ENCODE results near the gene PTGFR. TPM values are rescaled to one million over a fixed set of nuclear protein-coding genes. Genes with fewer than 3 reads are reported as not detected.

The PTGFR gene, protein sequence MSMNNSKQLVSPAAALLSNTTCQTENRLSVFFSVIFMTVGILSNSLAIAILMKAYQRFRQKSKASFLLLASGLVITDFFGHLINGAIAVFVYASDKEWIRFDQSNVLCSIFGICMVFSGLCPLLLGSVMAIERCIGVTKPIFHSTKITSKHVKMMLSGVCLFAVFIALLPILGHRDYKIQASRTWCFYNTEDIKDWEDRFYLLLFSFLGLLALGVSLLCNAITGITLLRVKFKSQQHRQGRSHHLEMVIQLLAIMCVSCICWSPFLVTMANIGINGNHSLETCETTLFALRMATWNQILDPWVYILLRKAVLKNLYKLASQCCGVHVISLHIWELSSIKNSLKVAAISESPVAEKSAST
- total RNA-seq: 1 to 10 TPM; 2.2 to 5.9 (median 3.2) TPM

- H3K4me3 ChIP-seq: peak within 1 kb of the TSS; percentile 56
- peaks cover 8% of the 10 kb centered on the region for H3K4me1 ChIP-seq
- 2% methylated on average over 32 of the region's 42 CpGs for WGBS
- no peaks in the 10 kb centered on the region for H3K9me3 ChIP-seq
- peak within 1 kb of the TSS; percentile 89 for H3K27ac ChIP-seq
- DNase-seq (ENCODE audit: low spot score in 2 of 2): peak in 1 of 2 donors; percentile 69
- H3K36me3 ChIP-seq: no peaks in the 10 kb centered on the region
- H3K27me3 ChIP-seq: peaks cover 7% of the 10 kb centered on the region
- TF ChIP-seq EP300 (IDR thresholded peaks at IDR 0.05): no peak
- TF ChIP-seq CTCF (IDR thresholded peaks at IDR 0.05): no peak
- no peak for TF ChIP-seq POLR2A (IDR thresholded peaks at IDR 0.05)
- no peak for TF ChIP-seq POLR2AphosphoS5 (IDR thresholded peaks at IDR 0.05)
Observed at GRCh38 chr1:78490861-78491450, at the start of gene PTGFR. Gene PTGFR, plus strand, starts transcription at chr1:78490974. Its CDS starts 1,770 bp downstream, at chr1:78492744.

DNA sequence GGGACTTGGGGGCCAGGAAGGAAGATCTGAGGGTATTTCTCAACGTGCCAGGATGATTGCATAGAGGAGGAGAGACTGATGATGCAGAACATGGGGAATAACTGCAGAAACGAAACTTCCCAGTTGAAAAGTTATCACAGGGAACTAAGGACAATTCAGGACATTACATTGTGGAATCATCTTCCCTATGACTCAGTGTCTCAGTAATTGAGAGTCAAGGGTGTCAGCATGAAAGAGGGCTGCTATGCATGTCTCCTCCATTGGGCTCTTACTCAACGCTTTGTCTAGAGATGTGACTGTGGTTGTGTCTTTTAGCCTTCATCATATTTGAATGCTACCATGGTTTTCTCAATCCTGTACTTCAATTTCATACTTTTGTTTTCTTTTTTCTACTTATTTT lies 48.9 kb upstream of the PTGFR start:
- Histone ChIP-seq H3K9me3 (no peaks in the 10 kb centered on the region), H3K4me3 (no peak overlapping the region), H3K4me1 (no peaks in the 10 kb centered on the region), H3K36me3 (no peaks in the 10 kb centered on the region), H3K27ac (no peak overlapping the region), H3K27me3 (no peaks in the 10 kb centered on the region)
- 60% methylated on average over 3 of the region's 3 CpGs for WGBS
- no peak for DNase-seq (ENCODE audit: low spot score in 2 of 2)
- TF ChIP-seq POLR2AphosphoS5 (IDR thresholded peaks at IDR 0.05): no peak
- no peak for TF ChIP-seq EP300 (IDR thresholded peaks at IDR 0.05)
- TF ChIP-seq CTCF (IDR thresholded peaks at IDR 0.05): no peak
- no peak for TF ChIP-seq POLR2A (IDR thresholded peaks at IDR 0.05)

- DNase-seq (ENCODE audit: low spot score in 2 of 2): no peak
- no peak for TF ChIP-seq POLR2A (IDR thresholded peaks at IDR 0.05)
- TF ChIP-seq CTCF (IDR thresholded peaks at IDR 0.05): no peak
- TF ChIP-seq POLR2AphosphoS5 (IDR thresholded peaks at IDR 0.05): no peak
- H3K27ac ChIP-seq: no peak overlapping the region
- no peak overlapping the region for H3K4me3 ChIP-seq
- no peaks in the 10 kb centered on the region for H3K27me3 ChIP-seq
- no peaks in the 10 kb centered on the region for H3K36me3 ChIP-seq
- H3K4me1 ChIP-seq: no peaks in the 10 kb centered on the region
- no peaks in the 10 kb centered on the region for H3K9me3 ChIP-seq
Observed at GRCh38 chr1:78447086-78447485, 43.7 kb upstream of the PTGFR start.

- no peak for DNase-seq (ENCODE audit: low spot score in 2 of 2)
- no peaks in the 10 kb centered on the region for H3K36me3 ChIP-seq
- no peaks in the 10 kb centered on the region for H3K4me1 ChIP-seq
- H3K27me3 ChIP-seq: no peaks in the 10 kb centered on the region
- no peak overlapping the region for H3K27ac ChIP-seq
- 70% methylated on average over 1 of the region's 1 CpG for WGBS
- TF ChIP-seq EP300 (IDR thresholded peaks at IDR 0.05): no peak
- no peak for TF ChIP-seq CTCF (IDR thresholded peaks at IDR 0.05)
- TF ChIP-seq POLR2AphosphoS5 (IDR thresholded peaks at IDR 0.05): no peak
- no peak for TF ChIP-seq POLR2A (IDR thresholded peaks at IDR 0.05)
- H3K4me3 ChIP-seq: no peak overlapping the region
- H3K9me3 ChIP-seq: no peaks in the 10 kb centered on the region
Observed at GRCh38 chr1:78464449-78464891, 26.3 kb upstream of the PTGFR start.

GRCh38 chr1:78465143-78465542 lies 25.6 kb upstream of the PTGFR start:
- Histone ChIP-seq H3K36me3 (no peaks in the 10 kb centered on the region), H3K27ac (no peak overlapping the region), H3K4me1 (no peaks in the 10 kb centered on the region), H3K4me3 (no peak overlapping the region), H3K27me3 (no peaks in the 10 kb centered on the region), H3K9me3 (no peaks in the 10 kb centered on the region)
- DNase-seq (ENCODE audit: low spot score in 2 of 2): no peak
- TF ChIP-seq CTCF (IDR thresholded peaks at IDR 0.05) (no peak), EP300 (IDR thresholded peaks at IDR 0.05) (no peak), POLR2AphosphoS5 (IDR thresholded peaks at IDR 0.05) (no peak), POLR2A (IDR thresholded peaks at IDR 0.05) (no peak)
- WGBS: 88% methylated on average over 1 of the region's 1 CpG
